Metanephros (tissue), 2 donors: ENCODE data around the gene JMJD7. TPM values are rescaled to one million over a fixed set of nuclear protein-coding genes. Genes with fewer than 3 reads are reported as not detected.

ENCODE experiments used
- small RNA-seq: library from RNA; depleted of rRNA; stranded (forward); fragments of <200 nt; gene quantifications from one replicate; pipeline ENCODE3, GENCODE V24; 2014; ENCODE audit warnings: low replicate concordance
- total RNA-seq: library from RNA; depleted of rRNA; stranded (reverse); fragments of >200 nt; gene quantifications from one replicate; pipeline ENCODE4 v1.2.3, GENCODE V29; 2014

The JMJD7 gene
- total RNA-seq = 14.2 TPM

DNA sequence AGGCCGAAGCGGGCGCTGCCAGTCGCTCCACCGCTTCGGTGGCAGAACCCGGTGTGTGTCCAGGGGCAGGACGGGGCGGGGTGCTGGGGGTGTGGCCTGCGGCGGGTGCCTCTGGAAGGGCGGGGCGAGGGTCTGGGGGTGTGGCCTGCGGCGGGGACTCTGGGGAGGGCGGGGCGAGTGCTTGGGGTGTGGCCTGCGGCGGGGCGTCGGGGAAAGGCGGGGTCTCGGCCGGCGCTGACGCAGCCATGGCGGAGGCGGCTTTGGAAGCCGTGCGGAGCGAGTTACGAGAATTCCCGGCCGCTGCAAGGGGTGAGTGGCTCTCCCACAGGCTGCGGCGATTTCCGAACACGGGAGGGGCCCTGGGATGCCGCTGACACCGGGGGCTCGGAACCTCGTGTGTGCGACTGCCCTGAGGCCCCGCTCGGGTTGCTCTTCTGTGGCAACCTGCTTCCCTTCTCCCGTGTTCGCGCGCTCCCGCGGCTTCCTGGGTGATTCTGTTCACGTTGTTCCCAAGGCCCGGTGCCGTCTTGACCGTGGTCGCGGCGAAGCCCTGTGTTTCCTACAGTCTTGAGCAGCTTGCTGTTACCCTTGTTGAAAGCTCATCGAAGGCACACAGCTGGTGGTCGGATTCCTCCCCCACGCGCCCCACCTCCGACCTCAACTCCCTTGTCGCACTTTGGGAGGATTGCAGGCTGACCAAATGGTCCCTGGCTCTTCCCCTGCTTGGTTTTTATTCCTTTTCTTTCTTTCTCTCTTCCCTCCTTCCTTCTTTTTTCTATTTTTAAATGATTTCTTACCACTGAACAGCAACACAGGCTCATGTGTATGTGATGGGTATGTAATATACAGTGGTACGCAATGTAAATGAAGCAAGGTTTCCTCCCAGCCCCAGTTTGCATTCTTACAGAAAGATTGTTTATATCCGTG, at the start of gene JMJD7:
TSS of gene JMJD7 (plus strand) at position 213 of the 927 bp plus-strand sequence. CDS start at position 246, 33 bp downstream.

DNA sequence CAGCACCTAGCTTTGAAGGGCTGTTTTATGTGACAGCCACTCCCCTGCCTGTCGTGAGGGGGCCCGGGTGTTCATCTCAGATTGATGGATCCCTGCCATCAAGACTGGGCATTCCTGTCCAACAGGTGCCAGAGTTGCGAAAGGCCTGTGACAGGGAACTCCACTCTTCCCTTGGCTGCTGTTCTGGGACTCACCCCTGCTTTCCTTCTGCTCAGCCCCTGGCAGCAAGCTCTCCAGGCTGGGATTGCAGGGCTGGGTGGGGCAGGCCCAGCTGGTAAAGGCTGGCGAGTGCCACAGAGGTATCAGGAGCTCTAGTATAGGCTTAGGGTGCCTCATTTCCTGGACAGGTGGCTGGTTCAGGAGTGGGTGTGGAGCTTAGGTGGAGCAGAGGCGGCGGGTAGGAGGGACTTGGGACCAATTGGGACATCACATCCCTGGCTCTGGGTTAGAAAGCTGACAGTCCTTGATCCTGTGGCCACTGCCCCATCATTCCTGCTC, 10.6 kb downstream of the JMJD7 start, which contains the start of gene PLA2G4B:
TSS of gene PLA2G4B (plus strand) at position 448 of the 498 bp plus-strand sequence. CDS start 67 bp downstream, outside the sequence.

Small RNA genes lying within 50 kb of the gene (small RNA-seq; reads per million reads assigned to genes)
- not detected for gene JMJD7-PLA2G4B
- gene MIR4310 = not detected
- gene RNA5SP393 = not detected

Other genes starting within 250 kb of the JMJD7 start
- 69.2 TPM for gene MGA, start 167.7 kb upstream of the JMJD7 start, total RNA-seq
- 25.4 TPM for gene MAPKBP1, start 53.6 kb upstream of the JMJD7 start, total RNA-seq
- gene PLA2G4B, start 10.8 kb downstream of the JMJD7 start, total RNA-seq = 6.2 TPM
- 1.4 TPM for gene SPTBN5, start 66.0 kb downstream of the JMJD7 start, total RNA-seq
- gene EHD4, start 144.5 kb downstream of the JMJD7 start, total RNA-seq = 26.2 TPM
- gene PLA2G4E, start 192.9 kb downstream of the JMJD7 start, total RNA-seq = 0.29 TPM